GM23248 (cell line): ENCODE measurements around the gene SYPL2. TPM values are rescaled to one million over a fixed set of nuclear protein-coding genes. Genes with fewer than 3 reads are reported as not detected.

Experiments used
- DNase-seq: peaks from one replicate; pipeline ENCODE4 v3.0.0-alpha.2; 2015
- H2AFZ ChIP-seq: fragments of 200-600 bp; sonication (generic); 2 replicates; pipeline ENCODE4 v1.6.1; 2016; ENCODE audit warnings: antibody characterized with exemption
- H3F3A ChIP-seq: fragments of 200-600 bp; sonication (generic); 2 replicates; pipeline ENCODE4 v1.6.1; 2016; ENCODE audit warnings: mild to moderate bottlenecking, antibody characterized with exemption, mixed run types; ENCODE audit not compliant: insufficient read depth
- H3K27ac ChIP-seq: fragments of 200-600 bp; sonication (generic); 2 replicates; pipeline ENCODE4 v1.5.1; 2016; ENCODE audit warnings: mild to moderate bottlenecking
- H3K27me3 ChIP-seq: fragments of 200-600 bp; sonication (generic); replicated peaks from 2 replicates; pipeline ENCODE4 v1.6.1; 2016; ENCODE audit warnings: mild to moderate bottlenecking; ENCODE audit not compliant: insufficient read depth
- H3K36me3 ChIP-seq: fragments of 200-600 bp; sonication (generic); 2 replicates; pipeline ENCODE4 v1.6.1; 2016; ENCODE audit warnings: low read depth, mild to moderate bottlenecking
- H3K4me1 ChIP-seq: fragments of 200-600 bp; sonication (generic); 2 replicates; pipeline ENCODE4 v1.6.1; 2016; ENCODE audit warnings: mild to moderate bottlenecking; ENCODE audit not compliant: insufficient read depth
- H3K4me2 ChIP-seq: fragments of 200-600 bp; sonication (generic); one replicate; pipeline ENCODE4 v1.6.1; 2016; ENCODE audit warnings: mild to moderate bottlenecking; ENCODE audit not compliant: unreplicated experiment
- H3K4me3 ChIP-seq: fragments of 200-600 bp; sonication (generic); 2 replicates; pipeline ENCODE4 v1.5.1; 2016; ENCODE audit warnings: mild to moderate bottlenecking
- H3K79me2 ChIP-seq: fragments of 200-600 bp; sonication (generic); 2 replicates; pipeline ENCODE4 v1.6.1; 2016; ENCODE audit warnings: mild to moderate bottlenecking; ENCODE audit not compliant: insufficient read depth
- H3K9ac ChIP-seq: fragments of 200-600 bp; sonication (generic); 2 replicates; pipeline ENCODE4 v1.6.1; 2016; ENCODE audit warnings: mild to moderate bottlenecking
- H3K9me2 ChIP-seq: fragments of 200-600 bp; sonication (generic); 2 replicates; pipeline ENCODE4 v1.6.1; 2016; ENCODE audit warnings: mixed run types, mild to moderate bottlenecking, moderate library complexity; ENCODE audit not compliant: insufficient read depth
- H3K9me3 ChIP-seq: fragments of 200-600 bp; sonication (generic); one replicate; pipeline ENCODE4 v1.6.1; 2017; ENCODE audit warnings: low read depth
- H4K20me1 ChIP-seq: fragments of 200-600 bp; sonication (generic); 2 replicates; pipeline ENCODE4 v1.6.0; 2016; ENCODE audit not compliant: insufficient read depth
- EZH2 ChIP-seq: fragments of 200-600 bp; sonication (generic); IDR thresholded peaks from 2 replicates; pipeline ENCODE4 v1.6.1; 2018; ENCODE audit warnings: antibody characterized with exemption, mild to moderate bottlenecking; ENCODE audit not compliant: insufficient read depth, poor library complexity, severe bottlenecking
- EZH2phosphoT487 ChIP-seq: fragments of 200-600 bp; sonication (generic); IDR thresholded peaks from 2 replicates; pipeline ENCODE4 v1.6.1; 2018; ENCODE audit warnings: antibody characterized with exemption, moderate library complexity, mild to moderate bottlenecking, low read depth; ENCODE audit not compliant: insufficient read depth
- WGBS, 2 experiments: methylation state at CpG; one replicate each; pipeline ENCODE4 v1.1.6; 2015 to 2017; ENCODE audit warnings: low lambda C conversion rate in 2 of 2, low coverage in 1 of 2; ENCODE audit errors: missing lambda C conversion rate in 2 of 2; 5-methylcytosine and 5-hydroxymethylcytosine counted together
- in situ Hi-C: fragments of 300-500 bp; cut with MboI; formaldehyde crosslinking; loops from 2 replicates; pipeline ENCODE4 v1.15.0; 2020
- polyA plus RNA-seq: library from polyadenylated mRNA; unstranded; fragments of >200 nt; fragmentation: Nextera tagmentation; extraction: Ambion mirVana; gene quantifications from 2 replicates; pipeline ENCODE4 v1.2.1, GENCODE V29; 2016
- total RNA-seq: library from RNA; depleted of rRNA; stranded (reverse); fragments of >200 nt; shearing (Covaris generic); gene quantifications from 2 replicates; pipeline ENCODE4 v1.2.3, GENCODE V29; 2014; rRNA removed

The SYPL2 gene
- total and polyA plus RNA-seq, 2 experiments from 2014 or later = 0.11 to 0.38 TPM

GRCh38 chr1:109530457-109531087, 64.2 kb downstream of the SYPL2 start:
- no peak overlapping the region for H3K27ac ChIP-seq
- no peak overlapping the region for H2AFZ ChIP-seq

DNA sequence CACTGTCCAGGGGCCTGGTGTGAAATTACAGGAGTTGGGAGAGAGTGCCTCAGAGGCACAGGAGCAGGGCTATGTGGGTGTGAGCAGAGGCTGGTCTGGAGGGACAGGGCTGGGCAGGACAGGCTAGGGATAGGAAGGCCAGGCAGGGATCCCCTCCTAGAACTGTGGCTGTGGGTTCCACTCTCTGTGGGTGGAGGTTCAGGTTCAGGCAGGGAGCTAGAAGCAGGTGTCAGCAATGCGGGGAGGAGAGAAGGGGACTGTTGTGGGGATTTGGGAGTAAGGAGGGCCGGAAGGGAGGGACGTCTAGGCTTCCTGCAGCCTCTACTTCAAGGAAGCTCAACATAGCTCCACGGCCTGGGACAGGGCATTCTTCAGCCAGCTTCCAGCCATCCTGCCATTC, 65.0 kb downstream of the SYPL2 start:
- DNase-seq = no peak
- TF ChIP-seq EZH2phosphoT487 (no peak), EZH2 (no peak)
- Histone ChIP-seq H3K4me3 (no peak overlapping the region), H2AFZ (no peak overlapping the region), H3K27ac (no peak overlapping the region), H3K4me1 (peaks cover 4% of the 10 kb centered on the region), H3K9ac (no peak overlapping the region), H3K9me2 (no peaks in the 10 kb centered on the region), H3K4me2 (no peak overlapping the region), H3K27me3 (no peaks in the 10 kb centered on the region), H3K9me3 (no peaks in the 10 kb centered on the region), H3K79me2 (no peaks in the 10 kb centered on the region), H3K36me3 (no peaks in the 10 kb centered on the region), H3F3A (no peaks in the 10 kb centered on the region), H4K20me1 (no peaks in the 10 kb centered on the region)
- WGBS, 2 experiments = 85 to 92% methylated on average over 4 of the region's 4 CpGs
- in situ Hi-C loops = loop anchor here (5.0 to 10.0 kb wide), 2 partner anchors 39 to 267 kb away; partner anchors contain the start of gene CYB561D1

More at GRCh38 chr1:109530457-109531087, 64.2 kb downstream of the SYPL2 start:
- Histone ChIP-seq H3K9me3 (no peaks in the 10 kb centered on the region), H3F3A (no peaks in the 10 kb centered on the region), H3K27me3 (no peaks in the 10 kb centered on the region), H3K79me2 (no peaks in the 10 kb centered on the region), H4K20me1 (no peaks in the 10 kb centered on the region), H3K9ac (no peak overlapping the region), H3K4me3 (no peak overlapping the region), H3K36me3 (no peaks in the 10 kb centered on the region), H3K4me1 (peaks cover 4% of the 10 kb centered on the region), H3K9me2 (no peaks in the 10 kb centered on the region), H3K4me2 (no peak overlapping the region)
- in situ Hi-C loops = loop anchor here (5.0 to 10.0 kb wide), 2 partner anchors 38 to 266 kb away; partner anchors contain the start of gene CYB561D1
- 61 to 66% methylated on average over 13 of the region's 13 CpGs for WGBS, 2 experiments
- DNase-seq = no peak
- no peak for TF ChIP-seq EZH2

Other genes starting within 250 kb of the SYPL2 start
- gene CELSR2, start 217.0 kb upstream of the SYPL2 start, total RNA-seq = 0.13 and 0.32 TPM in 2 replicates
- gene CELSR2, start 217.0 kb upstream of the SYPL2 start, polyA plus RNA-seq = 0.11 and 0.25 TPM in 2 replicates
- 15.6 and 20.5 TPM in 2 replicates for gene PSRC1, start 183.4 kb upstream of the SYPL2 start, total RNA-seq
- gene PSRC1, start 183.4 kb upstream of the SYPL2 start, polyA plus RNA-seq = 11.6 and 15.3 TPM in 2 replicates
- not detected in 2 replicates for gene MYBPHL, start 159.5 kb upstream of the SYPL2 start, total RNA-seq
- gene MYBPHL, start 159.5 kb upstream of the SYPL2 start, polyA plus RNA-seq = not detected in 2 replicates
- 8.4 and 11.8 TPM in 2 replicates for gene SORT1, start 68.6 kb upstream of the SYPL2 start, total RNA-seq
- gene SORT1, start 68.6 kb upstream of the SYPL2 start, polyA plus RNA-seq = 6.7 and 7.1 TPM in 2 replicates
- 38.8 and 53.7 TPM in 2 replicates for gene PSMA5, start 40.1 kb upstream of the SYPL2 start, total RNA-seq
- gene PSMA5, start 40.1 kb upstream of the SYPL2 start, polyA plus RNA-seq = 89.7 and 94.5 TPM in 2 replicates
- 2.1 and 5.3 TPM in 2 replicates for gene ATXN7L2, start 17.4 kb downstream of the SYPL2 start, total RNA-seq
- 3.0 and 3.3 TPM in 2 replicates for gene ATXN7L2, start 17.4 kb downstream of the SYPL2 start, polyA plus RNA-seq
- 9.5 and 9.6 TPM in 2 replicates for gene CYB561D1, start 27.5 kb downstream of the SYPL2 start, total RNA-seq
- gene CYB561D1, start 27.5 kb downstream of the SYPL2 start, polyA plus RNA-seq = 5.5 and 5.9 TPM in 2 replicates
- 2.7 and 2.8 TPM in 2 replicates for gene AMIGO1, start 43.2 kb downstream of the SYPL2 start, total RNA-seq
- 1.3 and 1.7 TPM in 2 replicates for gene AMIGO1, start 43.2 kb downstream of the SYPL2 start, polyA plus RNA-seq
- gene GPR61, start 73.3 kb downstream of the SYPL2 start, total RNA-seq = not detected in 2 replicates
- not detected in 2 replicates for gene GPR61, start 73.3 kb downstream of the SYPL2 start, polyA plus RNA-seq
- gene GNAI3, start 82.1 kb downstream of the SYPL2 start, total RNA-seq = 14.7 and 14.9 TPM in 2 replicates
- 14.6 and 14.9 TPM in 2 replicates for gene GNAI3, start 82.1 kb downstream of the SYPL2 start, polyA plus RNA-seq
- not detected in 2 replicates for gene GNAT2, start 153.1 kb downstream of the SYPL2 start, total RNA-seq
- 0.32 TPM in 1 of 2 replicates, not detected in the other for gene GNAT2, start 153.1 kb downstream of the SYPL2 start, polyA plus RNA-seq
- 79.3 and 87.9 TPM in 2 replicates for gene AMPD2, start 153.3 kb downstream of the SYPL2 start, total RNA-seq
- 61.1 and 61.3 TPM in 2 replicates for gene AMPD2, start 153.3 kb downstream of the SYPL2 start, polyA plus RNA-seq
- gene GSTM4, start 189.6 kb downstream of the SYPL2 start, total RNA-seq = 6.2 and 7.7 TPM in 2 replicates
- gene GSTM4, start 189.6 kb downstream of the SYPL2 start, polyA plus RNA-seq = 12.4 and 15.2 TPM in 2 replicates
- 19.7 and 27.7 TPM in 2 replicates for gene GSTM2, start 201.5 kb downstream of the SYPL2 start, total RNA-seq
- gene GSTM2, start 201.5 kb downstream of the SYPL2 start, polyA plus RNA-seq = 40.1 and 41.2 TPM in 2 replicates
- not detected in 2 replicates for gene GSTM1, start 221.3 kb downstream of the SYPL2 start, total RNA-seq
- gene GSTM1, start 221.3 kb downstream of the SYPL2 start, polyA plus RNA-seq = not detected in 2 replicates
- gene GSTM5, start 245.7 kb downstream of the SYPL2 start, total RNA-seq = 1.5 and 2.4 TPM in 2 replicates
- 2.5 and 3.8 TPM in 2 replicates for gene GSTM5, start 245.7 kb downstream of the SYPL2 start, polyA plus RNA-seq